SK-N-SH (cell line): ENCODE data around the gene ADAMTS17.

Source experiments
- CHD2 ChIP-seq: fragments of 150-350 bp; IDR thresholded peaks from 2 replicates; pipeline ENCODE4 v1.6.1; 2018; ENCODE audit warnings: low read length; ENCODE audit not compliant: partially characterized antibody
- CTCF ChIP-seq: fragments of 200-600 bp; sonication (generic); IDR thresholded peaks from 2 replicates; pipeline ENCODE4 v1.6.1; 2017; ENCODE audit warnings: antibody characterized with exemption, mild to moderate bottlenecking, moderate library complexity
- ELF1 ChIP-seq: IDR thresholded peaks from 2 replicates; pipeline ENCODE4 v1.4.0; 2012
- EP300 ChIP-seq, 2 experiments: IDR thresholded peaks; 2 replicates each; pipeline versions ENCODE4 v1.4.0 to v1.6.1; 2012; ENCODE audit warnings: borderline replicate concordance in 1 of 2, low read depth in 1 of 2, low read length in 1 of 2
- POLR2AphosphoS5 ChIP-seq: IDR thresholded peaks from 2 replicates; pipeline ENCODE4 v1.6.1; 2012; ENCODE audit warnings: low read depth, low read length
- REST ChIP-seq: IDR thresholded peaks from 2 replicates; pipeline ENCODE4 v1.6.1; 2012; ENCODE audit warnings: mild to moderate bottlenecking, low read depth, low read length, moderate library complexity
- USF1 ChIP-seq: IDR thresholded peaks from 2 replicates; pipeline ENCODE4 v1.4.0; 2012; ENCODE audit warnings: low read depth, borderline replicate concordance
- YY1 ChIP-seq: IDR thresholded peaks from 2 replicates; pipeline ENCODE4 v1.4.0; 2012; ENCODE audit warnings: low read depth, mild to moderate bottlenecking

GRCh38 chr15:100255644-100256043, 86.1 kb downstream of the ADAMTS17 start:
- TF ChIP-seq CTCF (no peak), ELF1 (no peak), EP300 (IDR thresholded peaks at IDR 0.05; ENCODE audit: borderline replicate concordance in 1 of 2, low read depth in 1 of 2, low read length in 1 of 2) (no peak), USF1 (no peak), YY1 (no peak), REST (no peak), CHD2 (no peak), POLR2AphosphoS5 (no peak)
